Spleen (tissue), 7 donors: ENCODE measurements around the gene C5AR1.

Experiments used
- POLR2A ChIP-seq, 3 donors: fragments of 450-650 bp; IDR thresholded peaks; one replicate each; pipeline ENCODE4 v1.5.1; 2017; ENCODE audit warnings: antibody characterized with exemption in 3 of 3, mild to moderate bottlenecking in 1 of 3
- POLR2AphosphoS5 ChIP-seq, 3 donors: sonication (generic); formaldehyde crosslinking; IDR thresholded peaks; one replicate each; pipeline ENCODE4 v1.5.1; 2017; ENCODE audit warnings: antibody characterized with exemption in 3 of 3
- TF ChIP-seq, protein P1 (sequence below), 11 experiments: fragments of 200-600 bp in 7 of 11; fragments of 450-650 bp in 4 of 11; sonication (generic) in 4 of 11; IDR thresholded peaks in 8 of 11; conservative IDR thresholded peaks in 3 of 11; 1 replicate in 7 of 11; 2 replicates in 4 of 11; pipeline versions ENCODE4 v1.4.0 to v1.8.0; 2016 to 2021; ENCODE audit warnings: antibody characterized with exemption in 11 of 11, inconsistent platforms in 4 of 11, mild to moderate bottlenecking in 1 of 11
- donor health status: DM: no; HTN: no; CAD: no; lungs with moderate emphysema.
- donor health status: DM: no; HTN: no; CAD: no.
- donor health status: DM: no; HTN: no; CAD: no.

DNA sequence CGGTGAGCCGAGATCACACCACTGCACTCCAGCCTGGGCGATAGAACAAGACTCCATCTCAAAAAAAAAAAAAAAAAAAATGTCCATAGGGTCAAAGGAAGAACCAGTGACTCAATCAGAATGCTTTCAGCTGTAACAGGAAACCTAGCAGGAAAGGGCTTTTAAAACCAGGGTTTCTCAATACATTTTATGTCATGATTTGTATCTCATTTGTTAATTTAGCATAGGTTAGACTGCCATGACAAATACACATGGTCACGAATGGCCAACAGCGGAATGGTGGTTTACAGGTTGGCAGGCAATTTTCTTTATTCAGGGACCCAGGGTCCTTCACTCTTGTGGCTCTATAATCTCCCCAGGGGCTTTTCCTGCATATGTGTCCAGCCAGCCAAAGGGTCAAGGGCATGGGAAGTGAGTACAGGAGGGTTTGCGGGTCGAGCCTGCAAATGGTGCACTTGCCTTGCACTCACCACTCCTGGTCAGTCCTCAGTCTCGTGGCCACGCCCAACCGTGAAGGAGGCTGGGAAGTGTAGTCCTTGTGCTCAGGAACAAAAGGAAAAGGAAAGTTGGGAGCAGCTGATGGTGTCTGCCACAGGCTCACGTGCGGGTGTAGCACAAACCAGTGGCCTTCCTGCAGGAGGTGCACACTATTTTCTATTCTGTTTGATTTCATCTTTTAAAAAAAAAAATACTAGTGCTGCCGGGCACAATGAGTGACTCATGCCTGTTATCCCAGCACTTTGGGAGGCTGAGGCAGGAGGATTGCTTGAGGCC is 54.3 kb downstream of the C5AR1 start:
- TF ChIP-seq, protein P1, sequence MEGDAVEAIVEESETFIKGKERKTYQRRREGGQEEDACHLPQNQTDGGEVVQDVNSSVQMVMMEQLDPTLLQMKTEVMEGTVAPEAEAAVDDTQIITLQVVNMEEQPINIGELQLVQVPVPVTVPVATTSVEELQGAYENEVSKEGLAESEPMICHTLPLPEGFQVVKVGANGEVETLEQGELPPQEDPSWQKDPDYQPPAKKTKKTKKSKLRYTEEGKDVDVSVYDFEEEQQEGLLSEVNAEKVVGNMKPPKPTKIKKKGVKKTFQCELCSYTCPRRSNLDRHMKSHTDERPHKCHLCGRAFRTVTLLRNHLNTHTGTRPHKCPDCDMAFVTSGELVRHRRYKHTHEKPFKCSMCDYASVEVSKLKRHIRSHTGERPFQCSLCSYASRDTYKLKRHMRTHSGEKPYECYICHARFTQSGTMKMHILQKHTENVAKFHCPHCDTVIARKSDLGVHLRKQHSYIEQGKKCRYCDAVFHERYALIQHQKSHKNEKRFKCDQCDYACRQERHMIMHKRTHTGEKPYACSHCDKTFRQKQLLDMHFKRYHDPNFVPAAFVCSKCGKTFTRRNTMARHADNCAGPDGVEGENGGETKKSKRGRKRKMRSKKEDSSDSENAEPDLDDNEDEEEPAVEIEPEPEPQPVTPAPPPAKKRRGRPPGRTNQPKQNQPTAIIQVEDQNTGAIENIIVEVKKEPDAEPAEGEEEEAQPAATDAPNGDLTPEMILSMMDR (IDR thresholded peaks at IDR 0.05 in 8 of 11, conservative IDR thresholded peaks at IDR 0.05 in 3 of 11), result no peak
- TF ChIP-seq POLR2A (IDR thresholded peaks at IDR 0.05) (no peak), POLR2AphosphoS5 (IDR thresholded peaks at IDR 0.05) (peak in 2 of 3 donors; percentile 60 to 72)
